Caco-2 (cell line): Measurements from ENCODE around the gene LDAH. TPM values are rescaled to one million over a fixed set of nuclear protein-coding genes. Genes with fewer than 3 reads are reported as not detected.

Experiments
- BruUV-seq: library from RNA; stranded (reverse); fragments of 400-500 nt; replicated peaks from 2 replicates; lab custom pipeline; 2021; lab: Mats Ljungman, UMichigan
- CTCF ChIA-PET: fragments of 300-600 bp; sonication (Branson Sonifier 250); formaldehyde crosslinking; loops from one replicate; lab custom pipeline; 2022; ENCODE audit warnings: antibody characterized with exemption; lab: Charles Lee
- POLR2A ChIA-PET: fragments of 300-600 bp; sonication (Branson Sonifier 250); formaldehyde crosslinking; loops from one replicate; lab custom pipeline; 2022; ENCODE audit warnings: antibody characterized with exemption; lab: Charles Lee
- DNase-seq, 2 experiments: peaks; one replicate each; pipeline versions ENCODE4 v3.0.0 to v3.0.0-alpha.2; 2020 to 2022
- H3K27me3 ChIP-seq: replicated peaks from 2 replicates; pipeline ENCODE4 v1.6.0; 2011; ENCODE audit warnings: low read length; ENCODE audit not compliant: control insufficient read depth, insufficient read depth
- H3K36me3 ChIP-seq: 2 replicates; pipeline ENCODE4 v1.5.1; 2011; ENCODE audit warnings: low read length; ENCODE audit not compliant: control insufficient read depth, insufficient read depth
- H3K4me1 ChIP-seq: fragments of 250-450 bp; sonication (Bioruptor Pico); 2 replicates; pipeline ENCODE4 v1.5.1; 2020; ENCODE audit warnings: mild to moderate bottlenecking
- H3K4me3 ChIP-seq: 2 replicates; pipeline ENCODE4 v1.5.1; 2011; ENCODE audit warnings: low read depth, mild to moderate bottlenecking, control low read depth, low read length
- H3K9me3 ChIP-seq: fragments of 250-450 bp; sonication (Bioruptor Pico); 2 replicates; pipeline ENCODE4 v1.5.1; 2020; ENCODE audit warnings: mild to moderate bottlenecking, moderate library complexity
- H3K27ac Mint-ChIP-seq: one replicate; pipeline ENCODE4 v1.8.0; 2022; ENCODE audit warnings: mixed read lengths; ENCODE audit not compliant: unreplicated experiment
- H3K27me3 Mint-ChIP-seq: one replicate; pipeline ENCODE4 v1.8.0; 2022; ENCODE audit warnings: mixed read lengths; ENCODE audit not compliant: insufficient read depth, unreplicated experiment
- H3K36me3 Mint-ChIP-seq: one replicate; pipeline ENCODE4 v1.8.0; 2022; ENCODE audit warnings: mild to moderate bottlenecking, mixed read lengths; ENCODE audit not compliant: insufficient read depth, unreplicated experiment
- H3K4me1 Mint-ChIP-seq: one replicate; pipeline ENCODE4 v1.8.0; 2022; ENCODE audit warnings: low read depth, mixed read lengths; ENCODE audit not compliant: unreplicated experiment
- H3K4me3 Mint-ChIP-seq: one replicate; pipeline ENCODE4 v1.8.0; 2022; ENCODE audit warnings: mild to moderate bottlenecking, moderate library complexity, mixed read lengths; ENCODE audit not compliant: unreplicated experiment
- H3K9me3 Mint-ChIP-seq: one replicate; pipeline ENCODE4 v1.8.0; 2022; ENCODE audit warnings: mixed read lengths; ENCODE audit not compliant: unreplicated experiment
- intact Hi-C: fragments of 100-400 bp; cut with micrococcal nuclease; formaldehyde crosslinking; loops from one replicate; pipeline ENCODE4 v1.10.0; 2022; ENCODE audit not compliant: unreplicated experiment
- total RNA-seq: library from RNA; stranded (reverse); gene quantifications from 2 replicates; pipeline ENCODE4 v1.2.3, GENCODE V29; 2022
- TF ChIP-seq, protein P1 (sequence below), 2 experiments: fragments of 200-600 bp in 1 of 2; IDR thresholded peaks; 1 replicate in 1 of 2; 2 replicates in 1 of 2; pipeline versions ENCODE4 v1.5.1 to v1.8.0; 2011 to 2022; ENCODE audit warnings: antibody characterized with exemption in 1 of 2, control low read depth in 1 of 2, inconsistent platforms in 1 of 2, low read depth in 1 of 2, low read length in 1 of 2, mild to moderate bottlenecking in 1 of 2, moderate library complexity in 1 of 2; ENCODE audit not compliant: insufficient read depth in 1 of 2, severe bottlenecking in 1 of 2, unreplicated experiment in 1 of 2

The LDAH gene
- total RNA-seq, 1 experiment from 2014 or later, result 40.5 TPM

DNA sequence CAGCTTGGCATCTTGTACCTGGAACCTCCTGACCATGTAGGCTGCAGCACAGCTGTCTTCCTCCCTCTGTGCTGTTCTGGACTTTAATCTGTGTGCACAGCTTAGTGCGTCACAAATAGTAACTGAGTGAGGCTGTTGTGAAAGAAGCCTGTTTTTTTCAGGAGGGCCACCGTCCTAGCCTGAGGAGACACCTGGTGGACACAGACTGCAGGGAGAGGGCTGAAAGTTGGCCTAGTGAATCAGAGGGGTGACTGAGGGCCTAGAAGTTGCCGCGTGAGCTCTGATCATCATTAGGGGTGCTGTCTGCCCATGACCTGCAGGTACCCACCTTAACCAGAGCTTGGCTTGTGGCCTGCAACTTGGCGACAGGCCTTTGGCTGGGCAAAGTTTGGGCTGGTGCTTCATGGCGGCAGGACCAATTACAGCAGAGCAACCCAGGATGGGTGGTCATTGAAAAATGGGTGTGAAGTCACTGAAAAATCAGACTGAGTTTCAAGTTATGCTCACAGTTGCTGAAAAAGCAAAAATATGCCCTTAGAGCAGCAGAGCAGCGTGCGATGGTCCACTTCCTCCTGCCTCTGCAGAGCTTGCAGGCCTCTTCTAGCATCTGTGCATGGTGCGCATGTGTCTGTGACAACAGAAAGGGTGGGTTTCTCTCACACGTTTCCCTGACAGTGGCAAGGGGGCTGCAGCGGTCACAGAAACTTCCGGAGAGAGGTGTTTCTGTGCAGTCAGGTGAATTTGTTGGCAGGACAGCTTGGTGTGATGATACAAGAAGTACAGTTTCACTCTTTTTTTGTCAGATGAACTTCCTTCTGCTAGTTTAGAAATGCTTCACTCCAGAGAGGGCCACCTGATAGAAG is 146.3 kb downstream of the LDAH start:
- DNase-seq, result peak; percentile 88
- no peaks in the 10 kb centered on the region for H3K36me3 ChIP-seq
- H3K36me3 Mint-ChIP-seq, result peaks cover 40% of the 10 kb centered on the region
- intact Hi-C loops, result loop anchor here (1.0 to 5.0 kb wide), 7 partner anchors 8 to 366 kb away; partner anchors contain the start of genes APOB and LDAH
- CTCF ChIA-PET, result interaction anchor here (0.6 to 7.1 kb wide), 25 partner anchors 8 to 489 kb away, joined by 3 to 281 read pairs (median 4); partner anchors contain the start of genes GDF7, HS1BP3, LDAH and RHOB
- POLR2A ChIA-PET, result interaction anchor here (0.6 to 1.7 kb wide), 9 partner anchors 9 to 230 kb away, joined by 3 to 13 read pairs (median 5); partner anchors contain the start of genes GDF7, HS1BP3, LDAH and RHOB
- peaks cover 25% of the 10 kb centered on the region for H3K4me1 Mint-ChIP-seq
- peak overlapping the region; percentile 69 for H3K27ac Mint-ChIP-seq
- TF ChIP-seq, protein P1, sequence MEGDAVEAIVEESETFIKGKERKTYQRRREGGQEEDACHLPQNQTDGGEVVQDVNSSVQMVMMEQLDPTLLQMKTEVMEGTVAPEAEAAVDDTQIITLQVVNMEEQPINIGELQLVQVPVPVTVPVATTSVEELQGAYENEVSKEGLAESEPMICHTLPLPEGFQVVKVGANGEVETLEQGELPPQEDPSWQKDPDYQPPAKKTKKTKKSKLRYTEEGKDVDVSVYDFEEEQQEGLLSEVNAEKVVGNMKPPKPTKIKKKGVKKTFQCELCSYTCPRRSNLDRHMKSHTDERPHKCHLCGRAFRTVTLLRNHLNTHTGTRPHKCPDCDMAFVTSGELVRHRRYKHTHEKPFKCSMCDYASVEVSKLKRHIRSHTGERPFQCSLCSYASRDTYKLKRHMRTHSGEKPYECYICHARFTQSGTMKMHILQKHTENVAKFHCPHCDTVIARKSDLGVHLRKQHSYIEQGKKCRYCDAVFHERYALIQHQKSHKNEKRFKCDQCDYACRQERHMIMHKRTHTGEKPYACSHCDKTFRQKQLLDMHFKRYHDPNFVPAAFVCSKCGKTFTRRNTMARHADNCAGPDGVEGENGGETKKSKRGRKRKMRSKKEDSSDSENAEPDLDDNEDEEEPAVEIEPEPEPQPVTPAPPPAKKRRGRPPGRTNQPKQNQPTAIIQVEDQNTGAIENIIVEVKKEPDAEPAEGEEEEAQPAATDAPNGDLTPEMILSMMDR (IDR thresholded peaks at IDR 0.05; ENCODE audit: insufficient read depth in 1 of 2, low read depth in 1 of 2, low read length in 1 of 2, severe bottlenecking in 1 of 2, unreplicated experiment in 1 of 2), result peak; percentile 63 to 92
- peak overlapping the region; percentile 42 for H3K4me3 Mint-ChIP-seq
- no TSS peak for BruUV-seq
- no peaks in the 10 kb centered on the region for H3K9me3 Mint-ChIP-seq
- H3K9me3 ChIP-seq, result no peaks in the 10 kb centered on the region
- H3K27me3 Mint-ChIP-seq, result no peaks in the 10 kb centered on the region
- H3K27me3 ChIP-seq, result no peaks in the 10 kb centered on the region
- H3K4me1 ChIP-seq, result peaks cover 15% of the 10 kb centered on the region
- H3K4me3 ChIP-seq, result no peak overlapping the region

DNA sequence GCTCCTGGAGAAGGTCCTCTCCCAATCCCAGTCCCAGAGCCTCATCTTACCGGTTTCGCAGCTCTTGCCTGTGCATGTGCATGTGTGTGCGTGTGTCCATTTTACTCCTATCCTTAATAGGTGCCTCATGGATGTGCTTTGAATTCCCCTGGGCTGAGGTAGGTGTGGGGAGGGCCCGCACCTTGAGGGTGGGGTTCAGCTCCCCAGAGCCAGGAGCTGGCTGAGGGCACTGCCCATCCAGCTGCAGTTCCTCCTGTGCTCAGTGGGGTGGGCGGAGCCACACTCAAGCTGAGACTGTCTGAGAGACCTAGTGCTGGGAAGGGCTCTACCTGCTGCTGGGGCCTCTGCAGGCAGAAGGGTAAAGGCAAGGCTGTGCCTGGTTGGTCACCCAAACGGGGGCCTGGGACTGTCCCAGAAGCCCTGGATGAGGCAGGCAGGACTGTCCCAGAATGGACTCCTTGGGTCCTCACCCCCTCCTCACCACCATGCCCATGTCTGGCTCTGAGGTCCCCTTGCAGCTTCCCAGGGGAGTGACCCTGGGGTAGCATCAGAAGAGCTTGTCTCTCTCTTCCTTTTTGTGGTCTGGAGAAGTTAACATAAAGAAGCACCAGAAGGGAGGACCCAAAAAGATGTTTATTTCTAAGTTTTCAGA is 147.1 kb downstream of the LDAH start:
- peaks cover 15% of the 10 kb centered on the region for H3K4me1 ChIP-seq
- no peaks in the 10 kb centered on the region for H3K9me3 Mint-ChIP-seq
- H3K27ac Mint-ChIP-seq, result peak overlapping the region; percentile 69
- no TSS peak for BruUV-seq
- no peak overlapping the region for H3K4me3 ChIP-seq
- DNase-seq, result peak; percentile 79 to 80
- intact Hi-C loops, result loop anchor here (1.0 to 5.0 kb wide), 6 partner anchors 8 to 366 kb away; partner anchors contain the start of genes APOB and LDAH
- H3K4me3 Mint-ChIP-seq, result peak overlapping the region; percentile 42
- H3K36me3 Mint-ChIP-seq, result peaks cover 36% of the 10 kb centered on the region
- no peaks in the 10 kb centered on the region for H3K9me3 ChIP-seq
- H3K4me1 Mint-ChIP-seq, result peaks cover 25% of the 10 kb centered on the region
- no peaks in the 10 kb centered on the region for H3K27me3 Mint-ChIP-seq
- CTCF ChIA-PET, result interaction anchor here (0.6 to 7.1 kb wide), 24 partner anchors 9 to 489 kb away, joined by 3 to 281 read pairs (median 4); partner anchors contain the start of genes GDF7, HS1BP3, LDAH and RHOB
- no peaks in the 10 kb centered on the region for H3K36me3 ChIP-seq
- TF ChIP-seq, protein P1 (IDR thresholded peaks at IDR 0.05; ENCODE audit: insufficient read depth in 1 of 2, low read depth in 1 of 2, low read length in 1 of 2, severe bottlenecking in 1 of 2, unreplicated experiment in 1 of 2), result peak in 1 of 2 experiments; percentile 32
- POLR2A ChIA-PET, result interaction anchor here (0.6 to 1.7 kb wide), 9 partner anchors 8 to 229 kb away, joined by 3 to 13 read pairs (median 5); partner anchors contain the start of genes GDF7, HS1BP3, LDAH and RHOB
- no peaks in the 10 kb centered on the region for H3K27me3 ChIP-seq
